Measurements from ENCODE around the gene RSRP1. TPM values are rescaled to one million over a fixed set of nuclear protein-coding genes. Genes with fewer than 3 reads are reported as not detected.
A peak's percentile ranks its signal among the peaks of the same experiment; 100 is the strongest.

The RSRP1 gene
- total and polyA plus RNA-seq, 2 of the 8 experiments (the other 6 are each of a cell fraction or from before 2014, with no cell fraction given) = 32.9 to 59.4 TPM

- Histone ChIP-seq H3K4me2 (ENCODE audit: insufficient read depth in 1 of 2, low read depth in 2 of 2, low read length in 2 of 2) (no peak overlapping the region), H2BK120ac (replicated peaks; ENCODE audit: low read depth, low read length) (no peak overlapping the region), H3K18ac (ENCODE audit: extremely low read depth, low read length) (no peak overlapping the region), H3K79me1 (ENCODE audit: low read depth, low read length) (no peaks in the 10 kb centered on the region), H3K36me3 (ENCODE audit: control insufficient read depth in 2 of 4, insufficient read depth in 4 of 4, low read length in 3 of 4) (no peaks in the 10 kb centered on the region), H2BK15ac (ENCODE audit: low read length) (0 out of 2 replicates have a peak overlapping the region, but pooled peaks have one; percentile 61), H3K27me3 (replicated peaks in 1 of 4; ENCODE audit: control insufficient read depth in 3 of 4, extremely low read depth in 1 of 4, insufficient read depth in 3 of 4, low read length in 3 of 4) (no peaks in the 10 kb centered on the region), H2BK5ac (ENCODE audit: low read depth, low read length) (no peak overlapping the region), H3K23me2 (ENCODE audit: low read depth, low read length) (peaks cover 4% of the 10 kb centered on the region; the same call in 1 of the 2 replicates), H4K8ac (ENCODE audit: extremely low read depth, insufficient read depth, low read length) (no peak overlapping the region), H3K14ac (ENCODE audit: insufficient read length) (no peak overlapping the region), H3K4me1 (replicated peaks in 1 of 4; ENCODE audit: control insufficient read depth in 3 of 4, insufficient read depth in 4 of 4, low read length in 3 of 4) (peaks cover 2 to 5% (median 3%) of the 10 kb centered on the region in 4 experiments; a peak in 3 of 7 replicates), H3K4me3 (ENCODE audit: extremely low read depth in 1 of 4, insufficient read depth in 2 of 4, low read depth in 3 of 4, low read length in 4 of 4) (no peak overlapping the region), H3K23ac (ENCODE audit: insufficient read length) (no peak overlapping the region), H3K9me3 (ENCODE audit: insufficient read depth in 2 of 2, low read depth in 1 of 2, low read length in 1 of 2) (no peaks in the 10 kb centered on the region), H3K27ac (ENCODE audit: low read depth, low read length) (no peak overlapping the region), H3K79me2 (ENCODE audit: control insufficient read depth in 1 of 2, insufficient read depth in 2 of 2, low read length in 2 of 2) (no peaks in the 10 kb centered on the region), H2BK20ac (ENCODE audit: low read length) (no peak overlapping the region), H3K56ac (replicated peaks; ENCODE audit: insufficient read length, low read depth, low read length) (no peak overlapping the region), H3K4ac (replicated peaks; ENCODE audit: insufficient read length, low read depth, low read length) (no peak overlapping the region), H4K20me1 (replicated peaks in 1 of 2; ENCODE audit: control insufficient read depth in 1 of 2, insufficient read depth in 2 of 2, low read length in 2 of 2) (peaks cover 0 to 4% of the 10 kb centered on the region in 2 experiments), H2BK12ac (ENCODE audit: low read depth, low read length) (no peak overlapping the region), H4K5ac (ENCODE audit: insufficient read length, low read depth, low read length) (no peak overlapping the region), H2AFZ (ENCODE audit: low read length) (no peak overlapping the region), H3K9ac (replicated peaks in 1 of 4; ENCODE audit: extremely low read depth in 1 of 4, low read depth in 3 of 4, low read length in 3 of 4) (no peak overlapping the region), H4K91ac (replicated peaks; ENCODE audit: insufficient read length, low read length) (no peak overlapping the region), H2AK5ac (ENCODE audit: low read depth, low read length) (no peak overlapping the region)
- POLR2A ChIA-PET (ENCODE audit: partially characterized antibody) = interaction anchor here (1.9 kb wide), 1 partner anchor 34 kb away, joined by 4 read pairs; the partner anchor contains the start of gene SYF2
- 91% methylated on average over 9 of the region's 11 CpGs; no CpG with 5 or more reads in 1 of the 2 experiments for WGBS, 2 experiments (ENCODE audit: extremely low coverage in 1 of 2, insufficient coverage in 1 of 2, insufficient read length in 1 of 2, insufficient replicate concordance in 2 of 2, low coverage in 1 of 2, low lambda C conversion rate in 2 of 2, missing lambda C conversion rate in 1 of 2)
- CTCF ChIA-PET (ENCODE audit: partially characterized antibody) = interaction anchor here (0.6 to 1.9 kb wide), 7 partner anchors 9 to 362 kb away, joined by 3 to 6 read pairs (median 3); no protein-coding TSS in a partner anchor
- DNase-seq (ENCODE audit: low read depth in 1 of 2, low spot score in 2 of 2) (no peak), FAIRE-seq (no peak)
- TF ChIP-seq GTF2F1 (IDR thresholded peaks at IDR 0.05; ENCODE audit: borderline replicate concordance, low read depth, low read length) (no peak), HDAC6 (IDR thresholded peaks at IDR 0.05; ENCODE audit: low read depth, low read length) (no peak), CHD2 (IDR thresholded peaks at IDR 0.05; ENCODE audit: low read length) (no peak), SIN3A (conservative IDR thresholded peaks at IDR 0.05 in 1 of 2, IDR thresholded peaks at IDR 0.05 in 1 of 2; ENCODE audit: low read depth in 1 of 2, low read length in 2 of 2) (no peak), GABPA (IDR thresholded peaks at IDR 0.05; ENCODE audit: borderline replicate concordance, insufficient read depth, low read length) (no peak), HDAC2 (IDR thresholded peaks at IDR 0.05; ENCODE audit: borderline replicate concordance in 1 of 2, low read depth in 2 of 2, low read length in 2 of 2) (no peak), FOSL1 (IDR thresholded peaks at IDR 0.05; ENCODE audit: insufficient read depth, low read depth, low read length) (no peak), POLR2AphosphoS5 (IDR thresholded peaks at IDR 0.05; ENCODE audit: low read depth, low read length) (no peak), NANOG (IDR thresholded peaks at IDR 0.05; ENCODE audit: insufficient read depth, low read depth, low read length, poor library complexity, severe bottlenecking) (no peak), ASH2L (IDR thresholded peaks at IDR 0.05; ENCODE audit: low read length) (no peak)
- TF ChIP-seq, protein P1, sequence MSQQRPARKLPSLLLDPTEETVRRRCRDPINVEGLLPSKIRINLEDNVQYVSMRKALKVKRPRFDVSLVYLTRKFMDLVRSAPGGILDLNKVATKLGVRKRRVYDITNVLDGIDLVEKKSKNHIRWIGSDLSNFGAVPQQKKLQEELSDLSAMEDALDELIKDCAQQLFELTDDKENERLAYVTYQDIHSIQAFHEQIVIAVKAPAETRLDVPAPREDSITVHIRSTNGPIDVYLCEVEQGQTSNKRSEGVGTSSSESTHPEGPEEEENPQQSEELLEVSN (IDR thresholded peaks at IDR 0.05) = no peak
These were observed 49.1 kb downstream of the RSRP1 start for GRCh38 chr1:25197982-25198662.
